Heart left ventricle (tissue), 16 donors: Measurements from ENCODE around the gene TMEM238. TPM values are rescaled to one million over a fixed set of nuclear protein-coding genes. Genes with fewer than 3 reads are reported as not detected.

Experiments used
- ATAC-seq, 4 donors: fragments of 200-7000 bp; cut with Tn5 transposase; one replicate each; pipeline ENCODE4 v1.9.1; 2020 to 2022; ENCODE audit warnings: moderate library complexity in 4 of 4, mild to moderate bottlenecking in 3 of 4, moderate number of reproducible peaks in 1 of 4
- DNase-seq, 5 donors: peaks; one replicate each; pipeline ENCODE4 v3.0.0-alpha.2; 2020
- H3K27ac ChIP-seq, 12 donors: fragments of 200-600 bp; sonication (generic) in 4 of 12; one replicate each; pipeline versions ENCODE4 v1.5.0 to v1.8.0; 2016 to 2022; ENCODE audit warnings: mild to moderate bottlenecking in 2 of 12
- H3K27me3 ChIP-seq, 9 donors: fragments of 200-600 bp; sonication (generic) in 2 of 9; one replicate each; pipeline versions ENCODE4 v1.5.1 to v1.8.0; 2016 to 2022; ENCODE audit warnings: mild to moderate bottlenecking in 3 of 9
- H3K36me3 ChIP-seq, 9 donors: fragments of 200-600 bp; sonication (generic) in 2 of 9; one replicate each; pipeline versions ENCODE4 v1.5.0 to v1.8.0; 2018 to 2022; ENCODE audit warnings: mild to moderate bottlenecking in 2 of 9
- H3K4me1 ChIP-seq, 12 donors: fragments of 200-600 bp; sonication (generic) in 4 of 12; one replicate each; pipeline versions ENCODE4 v1.5.0 to v1.8.0; 2016 to 2022; ENCODE audit warnings: mild to moderate bottlenecking in 3 of 12
- H3K4me3 ChIP-seq, 12 donors: fragments of 200-600 bp; sonication (generic) in 4 of 12; one replicate each; pipeline versions ENCODE4 v1.5.0 to v1.8.0; 2017 to 2022; ENCODE audit warnings: mild to moderate bottlenecking in 9 of 12, moderate library complexity in 4 of 12
- H3K9me3 ChIP-seq, 12 donors: fragments of 200-600 bp; sonication (generic) in 4 of 12; one replicate each; pipeline versions ENCODE4 v1.5.0 to v1.8.0; 2016 to 2022; ENCODE audit warnings: mild to moderate bottlenecking in 1 of 12
- POLR2A ChIP-seq, 2 donors: fragments of 450-650 bp; IDR thresholded peaks; one replicate each; pipeline ENCODE4 v1.6.1; 2017; ENCODE audit warnings: antibody characterized with exemption in 2 of 2, mild to moderate bottlenecking in 2 of 2, moderate library complexity in 2 of 2
- WGBS, 4 donors: extraction: QIAGEN DNeasy Blood & Tissue Kit in 2 of 4; methylation state at CpG; one replicate each; pipeline versions ENCODE4 v1.1.5 to v1.1.7; 2013 to 2018; 5-methylcytosine and 5-hydroxymethylcytosine counted together
- intact Hi-C, 10 donors: fragments of 100-400 bp; cut with DNase I; formaldehyde crosslinking; loops; one replicate each; pipeline versions ENCODE4 v1.11.1 to v1.14.2; 2022
- long read RNA-seq, 3 donors: library from polyadenylated mRNA; unstranded; transcript quantifications; one replicate each; pipeline ENCODE4 v2.0.0, GENCODE V29; 2020 to 2021
- polyA plus RNA-seq, 2 donors: library from polyadenylated mRNA; stranded (reverse); fragments of 200-250 nt; gene quantifications; one replicate each; pipeline ENCODE4 v1.2.3, GENCODE V29; 2013
- total RNA-seq, 9 donors: library from RNA; depleted of rRNA in 2 of 9; stranded (reverse); fragments of >200 nt in 2 of 9; fragmentation: NEBNext Ultra II Directional in 3 of 9; extraction: Animal tissue kit (Norgen Biotek cat#: 25700) in 3 of 9; gene quantifications; one replicate each; pipeline versions ENCODE4 v1.1.0 to v1.2.4, GENCODE V29; 2016 to 2023
- TF ChIP-seq, protein P1 (sequence below), 12 donors: fragments of 200-600 bp; sonication (generic) in 4 of 12; IDR thresholded peaks; one replicate each; pipeline versions ENCODE4 v1.5.0 to v1.8.0; 2018 to 2022; ENCODE audit warnings: antibody characterized with exemption in 12 of 12, mild to moderate bottlenecking in 5 of 12
- donor health status: ischemic (EF 13 %, LVEDD 7.1; RV severe dilation, severe dysfunction).
- donor health status: healthy with polysubstance abuse.
- donor health status: DM: no; HTN: yes; CAD: no.
- donor health status: DM: no; HTN: no; CAD: no.
- donor health status: ischemic (EF 25% LVEDD 6.9; RV normal size, moderate dysfunction).
- donor health status: ischemic (EF 25% LVEDD 5.7; RV mildly dilated, moderate dysfunction).
- donor health status: healthy.
- donor health status: DM: yes; HTN: yes; CAD: no.
- donor health status: ischemic (EF 35%, LVEDD 5.7; RV mildly dilated, moderate dysfunction).
- donor health status: nonischemic (EF 11% LVEDD 7.7; RV severe dilation, severe dysfunction).
- donor health status: DM: yes; HTN: yes; CAD: no.
- donor health status: PGD.
- donor health status: ischemic (EF 29% LVEDD 5.4; RV normal size, mild dysfunction).
- donor health status: nonischemic (EF 23%, LVEDD 6.1; RV moderate dilation, normal function).

TMEM238 gene, protein sequence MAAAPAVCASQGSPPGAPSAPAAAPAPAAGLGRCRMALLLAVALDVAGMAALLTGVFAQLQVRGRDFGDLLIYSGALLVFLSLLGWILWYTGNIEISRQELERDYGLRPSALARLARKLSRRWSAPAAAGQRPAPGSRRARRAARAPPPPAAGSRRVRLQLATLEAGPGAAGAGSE
- total RNA-seq (1 to 10 TPM in 2 of 9 donors, under 1 TPM in 5, not detected in 2; 0.35 to 2.2 (median 0.56) TPM), polyA plus RNA-seq (not detected)
- long read RNA-seq, donor 1 = 0 reads
- long read RNA-seq, donor 2 = 0 reads
- long read RNA-seq, donor 3, partial matches to known transcripts = 0 of 2 reads
- long read RNA-seq, donor 3, other reads (novel, unspliced or antisense) = 0 of 2 reads

DNA sequence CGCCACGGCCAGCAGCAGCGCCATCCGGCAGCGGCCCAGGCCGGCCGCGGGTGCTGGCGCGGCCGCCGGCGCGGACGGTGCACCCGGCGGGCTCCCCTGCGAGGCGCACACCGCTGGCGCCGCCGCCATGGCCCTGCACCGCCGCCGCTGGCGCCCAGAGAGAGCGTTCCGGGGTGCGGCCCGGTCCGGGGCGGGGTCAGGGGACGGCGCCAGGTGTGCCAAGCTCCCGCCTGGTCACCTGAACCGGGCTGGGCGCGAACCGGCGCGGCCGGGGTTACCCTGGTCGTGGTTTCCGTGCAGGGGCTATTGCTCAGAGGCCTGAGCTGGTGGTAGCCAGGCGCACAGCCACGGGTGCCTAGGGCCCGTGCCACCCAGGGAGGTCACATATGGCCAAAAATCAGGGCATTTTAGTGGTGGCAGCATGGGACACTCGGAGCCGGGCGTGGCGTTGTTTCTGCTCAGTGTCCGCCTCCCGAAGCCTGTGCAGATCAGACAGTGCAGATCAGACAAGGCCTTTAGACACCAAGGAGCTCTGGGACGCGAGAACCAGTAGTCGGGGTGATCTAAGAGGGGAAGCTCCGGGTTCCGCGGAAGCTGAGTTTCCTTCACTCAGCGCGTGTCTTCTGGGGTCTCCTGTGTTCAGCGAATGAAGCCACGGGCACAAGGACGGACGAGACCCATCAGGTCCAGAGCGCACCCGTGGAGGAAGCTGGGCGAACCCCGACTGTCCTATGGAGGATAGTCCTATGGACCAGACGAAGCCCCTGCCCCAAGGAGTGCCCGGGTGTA lies at the start of gene TMEM238:
TMEM238 (minus strand) TSS at position 162 of the 789 bp plus-strand sequence; CDS start at position 129, 33 bp downstream.
- peak in 4 of 5 donors; percentile 29 to 78 (median 49) for DNase-seq
- ATAC-seq = peak in 1 of 4 donors; percentile 1
- no peaks in the 10 kb centered on the region for H3K9me3 ChIP-seq
- H3K27me3 ChIP-seq = no peaks in the 10 kb centered on the region
- H3K4me1 ChIP-seq = peaks cover 14 to 52% (median 37%) of the 10 kb centered on the region in 12 donors
- intact Hi-C loops = loop anchor here in 7 of 10 donors (2.0 to 10.0 kb wide), 7 partner anchors 24 to 250 kb away; partner anchors contain the start of genes BRSK1 (in 1 of the 7), HSPBP1 (in 1 of the 7) and KMT5C (in 1 of the 7)
- peak within 1 kb of the TSS; percentile 48 to 87 (median 78) for H3K4me3 ChIP-seq
- H3K27ac ChIP-seq = peak within 1 kb of the TSS; percentile 79 to 97 (median 94)
- no peak for TF ChIP-seq POLR2A (IDR thresholded peaks at IDR 0.05)
- WGBS, 4 donors = 19 to 65% (median 26%) methylated on average over 28 to 72 of the region's 72 CpGs
- H3K36me3 ChIP-seq = peaks cover 0 to 27% (median 24%) of the 10 kb centered on the region in 9 donors

DNA sequence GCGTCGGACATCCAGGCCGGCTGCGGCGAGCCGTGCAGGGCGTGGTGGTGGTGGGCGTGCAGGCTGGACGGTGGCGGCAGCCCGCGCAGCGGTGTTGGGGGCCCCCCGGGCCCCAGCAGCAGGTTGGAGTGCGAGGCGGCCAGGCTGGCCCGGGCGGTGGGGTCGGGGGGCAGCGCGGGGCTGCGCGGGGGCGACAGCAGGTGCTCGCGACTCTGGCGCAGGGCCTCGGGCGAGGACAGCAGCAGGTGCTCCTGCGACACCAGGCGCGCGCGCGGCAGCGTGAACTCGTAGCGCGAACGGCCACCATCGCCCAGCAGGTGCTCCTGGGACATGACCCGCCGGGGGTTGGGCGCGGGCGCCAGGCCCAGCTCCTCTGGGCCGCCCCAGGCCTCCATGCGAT lies 49.2 kb upstream of the TMEM238 start:
- Histone ChIP-seq H3K4me3 (no peak overlapping the region), H3K9me3 (no peaks in the 10 kb centered on the region), H3K36me3 (no peaks in the 10 kb centered on the region), H3K27me3 (peaks cover 36 to 73% (median 44%) of the 10 kb centered on the region in 9 donors), H3K27ac (no peak overlapping the region), H3K4me1 (peaks cover 0 to 6% (median 0%) of the 10 kb centered on the region in 12 donors)
- DNase-seq (no peak), ATAC-seq (no peak)
- intact Hi-C loops = no loop called here
- TF ChIP-seq POLR2A (IDR thresholded peaks at IDR 0.05) = no peak
- TF ChIP-seq, protein P1, sequence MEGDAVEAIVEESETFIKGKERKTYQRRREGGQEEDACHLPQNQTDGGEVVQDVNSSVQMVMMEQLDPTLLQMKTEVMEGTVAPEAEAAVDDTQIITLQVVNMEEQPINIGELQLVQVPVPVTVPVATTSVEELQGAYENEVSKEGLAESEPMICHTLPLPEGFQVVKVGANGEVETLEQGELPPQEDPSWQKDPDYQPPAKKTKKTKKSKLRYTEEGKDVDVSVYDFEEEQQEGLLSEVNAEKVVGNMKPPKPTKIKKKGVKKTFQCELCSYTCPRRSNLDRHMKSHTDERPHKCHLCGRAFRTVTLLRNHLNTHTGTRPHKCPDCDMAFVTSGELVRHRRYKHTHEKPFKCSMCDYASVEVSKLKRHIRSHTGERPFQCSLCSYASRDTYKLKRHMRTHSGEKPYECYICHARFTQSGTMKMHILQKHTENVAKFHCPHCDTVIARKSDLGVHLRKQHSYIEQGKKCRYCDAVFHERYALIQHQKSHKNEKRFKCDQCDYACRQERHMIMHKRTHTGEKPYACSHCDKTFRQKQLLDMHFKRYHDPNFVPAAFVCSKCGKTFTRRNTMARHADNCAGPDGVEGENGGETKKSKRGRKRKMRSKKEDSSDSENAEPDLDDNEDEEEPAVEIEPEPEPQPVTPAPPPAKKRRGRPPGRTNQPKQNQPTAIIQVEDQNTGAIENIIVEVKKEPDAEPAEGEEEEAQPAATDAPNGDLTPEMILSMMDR (IDR thresholded peaks at IDR 0.05) = no peak
- WGBS, 4 donors = 5 to 20% (median 11%) methylated on average over 4 to 48 of the region's 48 CpGs

DNA sequence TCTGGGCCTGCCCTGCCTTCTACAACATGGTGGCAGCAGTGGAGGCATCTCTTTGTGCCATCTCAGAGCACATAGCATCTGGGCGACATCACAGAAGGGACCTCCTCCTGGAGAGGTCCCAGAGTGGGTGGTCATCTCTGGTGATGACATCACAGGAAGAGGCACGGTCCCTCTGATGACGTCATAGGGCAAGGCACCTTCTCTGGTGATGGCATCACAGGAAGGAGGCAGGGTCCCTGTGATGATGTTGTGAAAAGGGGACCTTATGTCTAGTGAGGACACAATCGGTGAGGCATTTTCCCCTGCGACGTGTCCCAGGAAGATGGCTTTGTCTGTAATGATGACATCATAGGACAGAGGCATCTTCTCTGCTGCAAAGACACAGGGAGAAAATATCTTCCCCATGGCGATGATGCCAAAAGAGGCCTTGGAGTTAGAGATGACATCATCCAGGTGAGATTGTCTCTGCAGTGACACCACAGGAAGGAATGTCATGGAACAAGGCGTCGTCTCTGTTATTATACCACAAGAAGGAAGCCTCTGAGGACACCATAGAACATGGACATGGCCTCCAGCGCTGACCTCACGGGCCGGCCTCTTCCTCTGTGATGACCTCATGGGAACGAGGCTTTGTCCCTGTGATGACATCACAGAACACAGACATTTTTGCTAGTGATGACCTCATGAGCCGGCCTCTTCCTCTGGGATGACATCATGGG lies 48.3 kb upstream of the TMEM238 start:
- Histone ChIP-seq H3K27me3 (peaks cover 28 to 71% (median 41%) of the 10 kb centered on the region in 9 donors), H3K9me3 (no peaks in the 10 kb centered on the region), H3K4me1 (peaks cover 0 to 6% (median 0%) of the 10 kb centered on the region in 12 donors), H3K36me3 (no peaks in the 10 kb centered on the region), H3K27ac (no peak overlapping the region), H3K4me3 (no peak overlapping the region)
- intact Hi-C loops = no loop called here
- ATAC-seq = no peak
- TF ChIP-seq, protein P1 (IDR thresholded peaks at IDR 0.05) = no peak
- TF ChIP-seq POLR2A (IDR thresholded peaks at IDR 0.05) = no peak
- 85 to 90% (median 88%) methylated on average over 14 of the region's 14 CpGs for WGBS, 4 donors
- DNase-seq = no peak

DNA sequence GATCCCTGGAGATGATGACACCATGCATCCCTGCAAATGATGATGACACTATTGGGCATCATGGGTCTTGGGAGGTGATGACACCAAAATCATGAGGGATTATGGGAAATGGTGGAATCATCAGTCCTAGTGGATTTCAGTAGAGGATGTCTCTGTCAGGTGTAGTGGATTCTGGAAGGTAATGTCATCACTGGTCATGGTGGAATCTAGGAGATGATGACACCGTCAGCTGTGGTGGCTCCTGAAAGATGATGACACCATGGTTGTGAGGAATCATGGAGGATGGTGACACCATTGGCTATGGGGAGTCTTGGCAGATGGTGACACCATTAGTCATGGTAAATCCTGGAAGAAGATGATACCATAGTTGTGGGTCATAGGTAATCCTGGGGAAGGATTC lies 47.1 kb upstream of the TMEM238 start:
- TF ChIP-seq POLR2A (IDR thresholded peaks at IDR 0.05) = no peak
- TF ChIP-seq, protein P1 (IDR thresholded peaks at IDR 0.05) = no peak
- no peak for DNase-seq
- Histone ChIP-seq H3K27me3 (peaks cover 27 to 60% (median 38%) of the 10 kb centered on the region in 9 donors), H3K36me3 (no peaks in the 10 kb centered on the region), H3K27ac (no peak overlapping the region), H3K9me3 (no peaks in the 10 kb centered on the region), H3K4me3 (no peak overlapping the region), H3K4me1 (peaks cover 0 to 6% (median 0%) of the 10 kb centered on the region in 12 donors)
- intact Hi-C loops = no loop called here
- 77 to 92% (median 90%) methylated on average over 1 of the region's 1 CpG for WGBS, 4 donors
- no peak for ATAC-seq
